ENCODE measurements around the gene PRICKLE2. TPM values are rescaled to one million over a fixed set of nuclear protein-coding genes. Genes with fewer than 3 reads are reported as not detected.

Gene PRICKLE2
- total RNA-seq, 1 experiment from 2014 or later, result 3.2 TPM

DNA sequence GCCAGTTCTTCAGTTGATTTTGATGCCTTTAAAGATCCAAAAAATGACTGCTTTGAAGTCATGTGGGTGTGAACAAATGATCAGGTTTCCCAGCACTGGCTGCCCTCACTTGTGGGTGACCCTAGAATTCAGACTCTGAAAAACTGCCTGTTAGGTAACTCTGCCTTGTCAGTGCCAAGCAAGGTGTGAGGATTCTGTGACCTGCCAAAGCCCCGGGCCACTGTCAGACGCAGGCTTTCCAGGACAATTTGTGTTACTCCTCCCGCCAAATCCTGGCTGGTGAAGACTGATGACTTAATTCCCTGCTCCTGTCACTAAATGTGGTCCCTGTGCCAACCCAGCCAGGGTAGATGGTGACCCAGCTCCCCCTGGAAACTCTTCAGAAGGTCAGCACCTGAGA lies 102.8 kb downstream of the PRICKLE2 start:
- Mint-ChIP-seq H3K9me3 (peaks cover 0 to 3% of the 10 kb centered on the region in 2 experiments; a peak in 2 of 5 replicates), H3K4me1 (peaks cover 7 to 10% of the 10 kb centered on the region in 2 experiments), H3K4me3 (no peak overlapping the region), H3K36me3 (ENCODE audit: insufficient read depth in 1 of 3, low read depth in 3 of 3) (peaks cover 0 to 10% (median 5%) of the 10 kb centered on the region in 3 experiments; a peak in 3 of 7 replicates), H3K27ac (no peak overlapping the region), H3K27me3 (ENCODE audit: low read depth) (no peaks in the 10 kb centered on the region; the same call in 1 of the 2 replicates)
- Histone ChIP-seq H3K18ac (ENCODE audit: insufficient read length, low read depth, low read length) (no peak overlapping the region), H3K4ac (ENCODE audit: low read depth, low read length) (no peak overlapping the region), H3K27me3 (ENCODE audit: insufficient read depth, low read length) (no peaks in the 10 kb centered on the region), H4K91ac (ENCODE audit: insufficient read length, low read depth, low read length) (no peak overlapping the region), H3K56ac (ENCODE audit: insufficient read length, low read depth, low read length) (no peak overlapping the region), H3K79me2 (ENCODE audit: insufficient read depth, low read length) (no peaks in the 10 kb centered on the region), H2AK5ac (ENCODE audit: insufficient read length, low read length) (no peak overlapping the region), H4K5ac (ENCODE audit: insufficient read length, low read depth, low read length) (no peak overlapping the region), H2AFZ (ENCODE audit: low read length) (no peak overlapping the region), H3K9me3 (ENCODE audit: control insufficient read depth, low read depth, low read length) (no peaks in the 10 kb centered on the region), H3T11ph (ENCODE audit: low read length) (no peak overlapping the region), H4K8ac (replicated peaks; ENCODE audit: insufficient read length, low read depth, low read length) (no peak overlapping the region), H3K4me2 (ENCODE audit: insufficient read depth, insufficient read length, low read length) (no peak overlapping the region), H3K23me2 (ENCODE audit: insufficient read length, low read depth, low read length, poor library complexity, severe bottlenecking) (no peaks in the 10 kb centered on the region), H2BK12ac (ENCODE audit: insufficient read length, low read depth, low read length) (no peak overlapping the region), H3K27ac (ENCODE audit: insufficient read length, low read depth, low read length) (no peak overlapping the region), H3K9ac (ENCODE audit: extremely low read depth, insufficient read length, low read length) (no peak overlapping the region), H2BK120ac (ENCODE audit: low read depth, low read length, poor library complexity, severe bottlenecking) (no peak overlapping the region), H2BK5ac (ENCODE audit: insufficient read length, low read length) (no peak overlapping the region), H2BK20ac (ENCODE audit: low read depth, low read length, poor library complexity, severe bottlenecking) (no peak overlapping the region), H3K14ac (ENCODE audit: insufficient read depth, low read length) (no peak overlapping the region), H4K20me1 (ENCODE audit: control insufficient read depth, insufficient read depth, insufficient read length) (no peaks in the 10 kb centered on the region), H2BK15ac (ENCODE audit: low read depth, low read length) (no peak overlapping the region), H3K23ac (ENCODE audit: insufficient read length, low read depth, low read length) (no peak overlapping the region), H3K4me1 (ENCODE audit: insufficient read depth, low read length) (no peaks in the 10 kb centered on the region), H3K79me1 (ENCODE audit: insufficient read depth, low read depth, low read length, poor library complexity, severe bottlenecking) (no peaks in the 10 kb centered on the region)
- no peak for DNase-seq
- no peak for TF ChIP-seq CTCF (conservative IDR thresholded peaks at IDR 0.05)
- no CpG with 5 or more reads among the region's 3 CpGs for WGBS (ENCODE audit: extremely low coverage, insufficient read length, low lambda C conversion rate)
